Gastroesophageal sphincter (tissue), 3 donors: ENCODE data around the gene BAD.

Experiments used
- CTCF ChIP-seq, 4 experiments: fragments of 200-600 bp in 2 of 4; fragments of 450-650 bp in 2 of 4; sonication (generic) in 1 of 4; IDR thresholded peaks; one replicate each; pipeline ENCODE4 v1.5.1; 2017 to 2019; ENCODE audit warnings: antibody characterized with exemption in 4 of 4, mild to moderate bottlenecking in 2 of 4, moderate library complexity in 2 of 4
- EP300 ChIP-seq: sonication (generic); formaldehyde crosslinking; IDR thresholded peaks from one replicate; pipeline ENCODE4 v1.6.1; 2017; ENCODE audit warnings: antibody characterized with exemption, mild to moderate bottlenecking
- POLR2A ChIP-seq, 2 donors: fragments of 450-650 bp; IDR thresholded peaks; one replicate each; pipeline ENCODE4 v1.6.1; 2017; ENCODE audit warnings: antibody characterized with exemption in 2 of 2, mild to moderate bottlenecking in 2 of 2, moderate library complexity in 1 of 2
- POLR2AphosphoS5 ChIP-seq: sonication (generic); formaldehyde crosslinking; IDR thresholded peaks from one replicate; pipeline ENCODE4 v1.6.1; 2017; ENCODE audit warnings: antibody characterized with exemption

GRCh38 chr11:64264371-64264852 lies 20.1 kb downstream of the BAD start:
- TF ChIP-seq CTCF (IDR thresholded peaks at IDR 0.05) = no peak
- TF ChIP-seq EP300 = no peak
- TF ChIP-seq POLR2A (IDR thresholded peaks at IDR 0.05) = no peak
- no peak for TF ChIP-seq POLR2AphosphoS5
